ENCODE measurements around the gene SLCO2A1.

Gene SLCO2A1

GRCh38 chr3:133891662-133892378 is 137.9 kb downstream of the SLCO2A1 start:
- CTCF ChIA-PET: interaction anchor here (0.6 kb wide), 1 partner anchor 484 kb away, joined by 4 read pairs; no protein-coding TSS in a partner anchor
- H3K27ac ChIP-seq (ENCODE audit: extremely low read depth, low read depth, low read length): no peak overlapping the region
- no peaks in the 10 kb centered on the region for H3K36me3 ChIP-seq (ENCODE audit: control insufficient read depth in 2 of 2, insufficient read depth in 1 of 2, low read length in 2 of 2)
- H3K4me3 ChIP-seq (ENCODE audit: low read depth, low read length): no peak overlapping the region
- TF ChIP-seq, protein P1, sequence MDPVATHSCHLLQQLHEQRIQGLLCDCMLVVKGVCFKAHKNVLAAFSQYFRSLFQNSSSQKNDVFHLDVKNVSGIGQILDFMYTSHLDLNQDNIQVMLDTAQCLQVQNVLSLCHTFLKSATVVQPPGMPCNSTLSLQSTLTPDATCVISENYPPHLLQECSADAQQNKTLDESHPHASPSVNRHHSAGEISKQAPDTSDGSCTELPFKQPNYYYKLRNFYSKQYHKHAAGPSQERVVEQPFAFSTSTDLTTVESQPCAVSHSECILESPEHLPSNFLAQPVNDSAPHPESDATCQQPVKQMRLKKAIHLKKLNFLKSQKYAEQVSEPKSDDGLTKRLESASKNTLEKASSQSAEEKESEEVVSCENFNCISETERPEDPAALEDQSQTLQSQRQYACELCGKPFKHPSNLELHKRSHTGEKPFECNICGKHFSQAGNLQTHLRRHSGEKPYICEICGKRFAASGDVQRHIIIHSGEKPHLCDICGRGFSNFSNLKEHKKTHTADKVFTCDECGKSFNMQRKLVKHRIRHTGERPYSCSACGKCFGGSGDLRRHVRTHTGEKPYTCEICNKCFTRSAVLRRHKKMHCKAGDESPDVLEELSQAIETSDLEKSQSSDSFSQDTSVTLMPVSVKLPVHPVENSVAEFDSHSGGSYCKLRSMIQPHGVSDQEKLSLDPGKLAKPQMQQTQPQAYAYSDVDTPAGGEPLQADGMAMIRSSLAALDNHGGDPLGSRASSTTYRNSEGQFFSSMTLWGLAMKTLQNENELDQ (tag by site-specific recombination; IDR thresholded peaks at IDR 0.05; ENCODE audit: low read depth): no peak
- TF ChIP-seq FEZF1 (tag by site-specific recombination; IDR thresholded peaks at IDR 0.05): no peak
- no peak for TF ChIP-seq ZNF19 (tag by site-specific recombination; IDR thresholded peaks at IDR 0.05; ENCODE audit: low read depth)
- no peak for TF ChIP-seq ZNF140 (tag by site-specific recombination; IDR thresholded peaks at IDR 0.05)
- TF ChIP-seq RBAK (tag by site-specific recombination; IDR thresholded peaks at IDR 0.05): no peak
- TF ChIP-seq, protein P2, sequence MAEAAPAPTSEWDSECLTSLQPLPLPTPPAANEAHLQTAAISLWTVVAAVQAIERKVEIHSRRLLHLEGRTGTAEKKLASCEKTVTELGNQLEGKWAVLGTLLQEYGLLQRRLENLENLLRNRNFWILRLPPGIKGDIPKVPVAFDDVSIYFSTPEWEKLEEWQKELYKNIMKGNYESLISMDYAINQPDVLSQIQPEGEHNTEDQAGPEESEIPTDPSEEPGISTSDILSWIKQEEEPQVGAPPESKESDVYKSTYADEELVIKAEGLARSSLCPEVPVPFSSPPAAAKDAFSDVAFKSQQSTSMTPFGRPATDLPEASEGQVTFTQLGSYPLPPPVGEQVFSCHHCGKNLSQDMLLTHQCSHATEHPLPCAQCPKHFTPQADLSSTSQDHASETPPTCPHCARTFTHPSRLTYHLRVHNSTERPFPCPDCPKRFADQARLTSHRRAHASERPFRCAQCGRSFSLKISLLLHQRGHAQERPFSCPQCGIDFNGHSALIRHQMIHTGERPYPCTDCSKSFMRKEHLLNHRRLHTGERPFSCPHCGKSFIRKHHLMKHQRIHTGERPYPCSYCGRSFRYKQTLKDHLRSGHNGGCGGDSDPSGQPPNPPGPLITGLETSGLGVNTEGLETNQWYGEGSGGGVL (tag by site-specific recombination; IDR thresholded peaks at IDR 0.05): no peak
- TF ChIP-seq ZFP3 (tag by site-specific recombination; IDR thresholded peaks at IDR 0.05; ENCODE audit: low read depth): no peak
- no peak for TF ChIP-seq ZNF302 (tag by site-specific recombination; IDR thresholded peaks at IDR 0.05; ENCODE audit: low read depth)
- TF ChIP-seq AEBP2 (tag by site-specific recombination; IDR thresholded peaks at IDR 0.05; ENCODE audit: borderline replicate concordance): no peak
- TF ChIP-seq ZNF571 (tag by site-specific recombination; IDR thresholded peaks at IDR 0.05): no peak
- TF ChIP-seq, protein P3, sequence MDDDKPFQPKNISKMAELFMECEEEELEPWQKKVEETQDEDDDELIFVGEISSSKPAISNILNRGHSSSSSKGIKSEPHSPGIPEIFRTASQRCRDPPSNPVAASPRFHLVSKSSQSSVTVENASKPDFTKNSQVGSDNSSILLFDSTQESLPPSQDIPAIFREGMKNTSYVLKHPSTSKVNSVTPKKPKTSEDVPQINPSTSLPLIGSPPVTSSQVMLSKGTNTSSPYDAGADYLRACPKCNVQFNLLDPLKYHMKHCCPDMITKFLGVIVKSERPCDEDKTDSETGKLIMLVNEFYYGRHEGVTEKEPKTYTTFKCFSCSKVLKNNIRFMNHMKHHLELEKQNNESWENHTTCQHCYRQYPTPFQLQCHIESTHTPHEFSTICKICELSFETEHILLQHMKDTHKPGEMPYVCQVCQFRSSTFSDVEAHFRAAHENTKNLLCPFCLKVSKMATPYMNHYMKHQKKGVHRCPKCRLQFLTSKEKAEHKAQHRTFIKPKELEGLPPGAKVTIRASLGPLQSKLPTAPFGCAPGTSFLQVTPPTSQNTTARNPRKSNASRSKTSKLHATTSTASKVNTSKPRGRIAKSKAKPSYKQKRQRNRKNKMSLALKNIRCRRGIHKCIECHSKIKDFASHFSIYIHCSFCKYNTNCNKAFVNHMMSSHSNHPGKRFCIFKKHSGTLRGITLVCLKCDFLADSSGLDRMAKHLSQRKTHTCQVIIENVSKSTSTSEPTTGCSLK (tag by site-specific recombination; IDR thresholded peaks at IDR 0.05): no peak
- TF ChIP-seq ZNF621 (tag by site-specific recombination; IDR thresholded peaks at IDR 0.05): no peak
- TF ChIP-seq ZNF585B (tag by site-specific recombination; IDR thresholded peaks at IDR 0.05): no peak
- TF ChIP-seq, protein P4, sequence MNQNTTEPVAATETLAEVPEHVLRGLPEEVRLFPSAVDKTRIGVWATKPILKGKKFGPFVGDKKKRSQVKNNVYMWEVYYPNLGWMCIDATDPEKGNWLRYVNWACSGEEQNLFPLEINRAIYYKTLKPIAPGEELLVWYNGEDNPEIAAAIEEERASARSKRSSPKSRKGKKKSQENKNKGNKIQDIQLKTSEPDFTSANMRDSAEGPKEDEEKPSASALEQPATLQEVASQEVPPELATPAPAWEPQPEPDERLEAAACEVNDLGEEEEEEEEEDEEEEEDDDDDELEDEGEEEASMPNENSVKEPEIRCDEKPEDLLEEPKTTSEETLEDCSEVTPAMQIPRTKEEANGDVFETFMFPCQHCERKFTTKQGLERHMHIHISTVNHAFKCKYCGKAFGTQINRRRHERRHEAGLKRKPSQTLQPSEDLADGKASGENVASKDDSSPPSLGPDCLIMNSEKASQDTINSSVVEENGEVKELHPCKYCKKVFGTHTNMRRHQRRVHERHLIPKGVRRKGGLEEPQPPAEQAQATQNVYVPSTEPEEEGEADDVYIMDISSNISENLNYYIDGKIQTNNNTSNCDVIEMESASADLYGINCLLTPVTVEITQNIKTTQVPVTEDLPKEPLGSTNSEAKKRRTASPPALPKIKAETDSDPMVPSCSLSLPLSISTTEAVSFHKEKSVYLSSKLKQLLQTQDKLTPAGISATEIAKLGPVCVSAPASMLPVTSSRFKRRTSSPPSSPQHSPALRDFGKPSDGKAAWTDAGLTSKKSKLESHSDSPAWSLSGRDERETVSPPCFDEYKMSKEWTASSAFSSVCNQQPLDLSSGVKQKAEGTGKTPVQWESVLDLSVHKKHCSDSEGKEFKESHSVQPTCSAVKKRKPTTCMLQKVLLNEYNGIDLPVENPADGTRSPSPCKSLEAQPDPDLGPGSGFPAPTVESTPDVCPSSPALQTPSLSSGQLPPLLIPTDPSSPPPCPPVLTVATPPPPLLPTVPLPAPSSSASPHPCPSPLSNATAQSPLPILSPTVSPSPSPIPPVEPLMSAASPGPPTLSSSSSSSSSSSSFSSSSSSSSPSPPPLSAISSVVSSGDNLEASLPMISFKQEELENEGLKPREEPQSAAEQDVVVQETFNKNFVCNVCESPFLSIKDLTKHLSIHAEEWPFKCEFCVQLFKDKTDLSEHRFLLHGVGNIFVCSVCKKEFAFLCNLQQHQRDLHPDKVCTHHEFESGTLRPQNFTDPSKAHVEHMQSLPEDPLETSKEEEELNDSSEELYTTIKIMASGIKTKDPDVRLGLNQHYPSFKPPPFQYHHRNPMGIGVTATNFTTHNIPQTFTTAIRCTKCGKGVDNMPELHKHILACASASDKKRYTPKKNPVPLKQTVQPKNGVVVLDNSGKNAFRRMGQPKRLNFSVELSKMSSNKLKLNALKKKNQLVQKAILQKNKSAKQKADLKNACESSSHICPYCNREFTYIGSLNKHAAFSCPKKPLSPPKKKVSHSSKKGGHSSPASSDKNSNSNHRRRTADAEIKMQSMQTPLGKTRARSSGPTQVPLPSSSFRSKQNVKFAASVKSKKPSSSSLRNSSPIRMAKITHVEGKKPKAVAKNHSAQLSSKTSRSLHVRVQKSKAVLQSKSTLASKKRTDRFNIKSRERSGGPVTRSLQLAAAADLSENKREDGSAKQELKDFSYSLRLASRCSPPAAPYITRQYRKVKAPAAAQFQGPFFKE (tag by site-specific recombination; IDR thresholded peaks at IDR 0.05; ENCODE audit: borderline replicate concordance): no peak
- no peak for TF ChIP-seq ZNF501 (tag by site-specific recombination; IDR thresholded peaks at IDR 0.05)
- TF ChIP-seq ZSCAN16 (tag by site-specific recombination; IDR thresholded peaks at IDR 0.05): no peak
- no peak for TF ChIP-seq ZNF221 (tag by site-specific recombination; IDR thresholded peaks at IDR 0.05; ENCODE audit: borderline replicate concordance)
- no peaks in the 10 kb centered on the region; the same call in 1 of the 2 replicates for H3K4me1 ChIP-seq (ENCODE audit: control insufficient read depth, insufficient read depth, low read length)
- POLR2A ChIA-PET: no interaction called here
- no peaks in the 10 kb centered on the region for H3K9me3 ChIP-seq (ENCODE audit: control insufficient read depth, insufficient read depth, low read depth, low read length)
